Stimulated activated CD4-positive, alpha-beta T cell treated with anti-CD3 and anti-CD28 coated beads, Interleukin-2, amount 100 ng/mL, for 4 hours (primary cell): ENCODE measurements around the gene RAB30.
"Not testable (repeated sequence)": the region's sequence is repeated elsewhere in the genome, so short reads cannot be mapped to it uniquely, and the experiment has no call there.

Source experiments
- DNase-seq: peaks from one replicate; pipeline ENCODE4 v3.0.0-alpha.2; 2020; ENCODE audit warnings: low read depth

Gene RAB30

DNA sequence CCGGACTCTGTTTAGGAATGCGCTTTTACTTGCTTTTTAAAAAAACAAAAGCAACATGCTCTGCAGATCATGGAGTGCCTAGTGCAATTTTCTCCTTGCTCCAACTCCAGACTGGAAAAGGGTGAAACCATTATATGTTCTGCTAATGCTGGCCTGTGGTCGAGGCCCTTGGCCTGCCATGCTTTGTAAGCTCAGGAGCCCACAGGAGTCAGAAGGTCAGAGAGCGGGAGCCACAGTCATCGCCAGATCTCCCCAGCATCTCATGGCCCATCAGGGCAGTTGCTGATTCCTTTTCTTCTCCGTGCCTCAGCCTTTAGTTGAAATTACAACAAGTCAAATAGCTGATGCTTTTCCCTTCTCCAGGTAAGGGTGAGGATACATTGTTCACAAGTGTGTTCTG, 89.8 kb downstream of the RAB30 start:
- DNase-seq: no peak

DNA sequence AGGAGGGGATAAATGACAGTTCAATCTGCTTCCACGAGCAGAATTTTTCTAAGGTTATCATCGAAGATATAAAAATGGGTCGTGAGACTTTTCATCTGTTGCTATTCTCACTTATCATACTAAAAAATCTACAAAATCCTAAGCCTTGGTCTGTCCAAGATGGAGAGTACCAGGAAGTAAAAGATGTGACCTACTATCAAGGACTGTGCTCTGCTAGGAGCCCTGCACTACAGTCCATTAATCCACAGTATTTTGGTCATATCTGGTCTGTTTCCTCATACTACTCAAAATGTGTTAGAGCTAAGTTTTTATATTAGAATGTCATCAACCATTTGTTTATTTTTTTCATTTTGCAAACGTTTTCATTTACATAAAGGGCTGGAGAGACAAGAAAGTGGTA, 90.8 kb downstream of the RAB30 start:
- DNase-seq: no peak

DNA sequence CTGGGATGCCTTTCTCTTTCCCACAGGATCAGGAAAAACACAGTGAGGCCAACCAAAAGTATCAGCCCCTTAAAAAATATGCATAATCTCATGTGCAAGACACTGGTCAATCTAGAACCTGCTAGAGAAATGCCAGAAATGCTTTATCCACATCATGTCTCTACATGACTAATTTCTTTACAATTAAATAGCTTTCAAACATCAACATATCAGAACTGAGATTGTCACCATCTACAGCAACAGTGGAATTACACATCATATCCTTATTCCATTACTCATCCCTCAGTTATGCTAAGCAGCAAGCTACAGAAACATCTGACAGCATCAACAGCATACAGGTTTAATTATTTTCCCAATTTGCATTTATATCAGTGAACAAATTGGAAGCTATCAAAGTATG, 91.4 kb downstream of the RAB30 start:
- no peak for DNase-seq

DNA sequence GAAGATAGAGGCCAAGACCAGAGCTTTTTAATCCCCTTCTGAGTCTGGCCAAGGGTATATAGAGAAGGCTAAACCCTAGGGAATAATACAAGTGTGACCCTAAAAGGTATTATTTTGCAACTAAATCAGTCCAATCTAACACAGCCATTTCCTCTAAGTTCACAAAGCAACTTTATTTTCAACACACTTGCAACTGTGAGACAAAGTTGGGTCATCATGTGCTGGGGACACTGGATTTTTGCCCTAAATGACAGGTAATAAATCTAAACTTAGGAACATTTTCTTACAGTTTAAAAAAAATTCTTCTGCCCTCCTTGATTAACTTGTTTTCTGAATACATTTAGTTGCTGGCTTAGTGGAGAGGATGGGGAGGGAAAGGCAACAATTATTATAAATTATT, 91.9 kb downstream of the RAB30 start:
- no peak for DNase-seq

DNA sequence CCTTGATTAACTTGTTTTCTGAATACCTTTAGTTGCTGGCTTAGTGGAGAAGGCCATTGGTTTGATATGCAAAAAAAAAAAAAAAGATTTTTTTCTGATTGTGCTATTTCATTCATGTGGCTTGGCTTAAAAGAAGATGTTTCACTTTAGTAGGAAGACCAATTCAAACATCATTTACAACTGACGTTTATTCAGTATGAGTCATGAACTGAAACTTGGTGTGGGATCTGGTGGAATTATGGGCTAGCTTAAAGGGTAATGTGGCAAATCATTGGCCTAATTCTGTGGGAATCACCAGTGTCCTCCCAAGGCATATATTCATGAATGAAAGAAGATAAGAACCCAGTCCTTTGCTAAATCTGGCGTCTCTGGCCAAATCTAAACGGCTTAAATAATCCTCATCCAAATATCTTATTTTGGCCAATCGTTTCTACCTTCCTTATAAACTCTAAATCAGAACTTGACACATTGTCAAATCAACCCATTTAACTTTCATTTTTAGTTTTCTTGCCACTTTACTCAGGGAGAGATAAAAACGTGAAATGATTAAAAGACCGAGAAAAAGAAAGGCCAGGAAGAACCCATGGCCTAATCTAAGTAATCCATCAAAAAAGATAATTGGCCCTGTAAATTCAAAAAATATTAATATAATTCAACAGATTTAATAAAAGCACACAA, 93.1 kb downstream of the RAB30 start:
- no peak for DNase-seq

DNA sequence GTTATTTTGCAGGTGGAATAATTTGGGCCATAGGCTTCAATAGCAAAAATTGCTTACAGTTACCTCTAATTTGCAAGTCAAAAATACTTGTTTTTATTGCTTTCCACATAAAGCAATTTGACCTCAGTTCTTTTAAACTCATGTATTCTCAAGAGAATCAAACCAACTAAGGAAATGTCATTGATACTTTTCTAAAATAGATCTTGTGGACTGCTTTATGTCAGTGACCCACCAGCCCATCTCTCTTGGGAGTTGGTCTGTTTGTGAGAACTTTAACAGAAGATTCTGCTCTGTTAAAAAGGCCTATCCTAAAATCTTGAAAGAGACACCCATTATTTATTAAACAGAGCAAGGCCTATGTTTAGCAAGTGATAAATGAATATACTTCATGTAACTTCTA, 94.9 kb downstream of the RAB30 start:
- DNase-seq: no peak

DNA sequence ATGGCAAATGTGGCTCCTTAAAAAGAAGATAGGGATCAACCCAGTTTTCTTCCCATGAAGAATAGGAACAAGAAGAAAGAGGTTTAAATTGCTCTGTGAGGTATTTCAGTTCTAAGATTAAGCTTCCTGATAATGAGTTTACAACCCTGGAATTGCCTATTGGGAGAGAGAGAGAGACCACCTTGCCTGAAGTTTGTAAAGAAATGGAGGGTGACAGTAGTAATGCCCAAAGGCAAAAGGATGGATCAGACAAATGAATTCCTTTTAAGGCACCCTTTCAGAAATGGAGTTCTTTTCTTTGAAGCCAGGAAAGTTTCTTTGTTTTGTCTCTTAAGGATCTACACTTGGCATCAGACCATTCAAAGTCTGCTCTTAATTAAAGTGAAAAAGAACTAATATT, 95.8 kb downstream of the RAB30 start:
- no peak for DNase-seq

DNA sequence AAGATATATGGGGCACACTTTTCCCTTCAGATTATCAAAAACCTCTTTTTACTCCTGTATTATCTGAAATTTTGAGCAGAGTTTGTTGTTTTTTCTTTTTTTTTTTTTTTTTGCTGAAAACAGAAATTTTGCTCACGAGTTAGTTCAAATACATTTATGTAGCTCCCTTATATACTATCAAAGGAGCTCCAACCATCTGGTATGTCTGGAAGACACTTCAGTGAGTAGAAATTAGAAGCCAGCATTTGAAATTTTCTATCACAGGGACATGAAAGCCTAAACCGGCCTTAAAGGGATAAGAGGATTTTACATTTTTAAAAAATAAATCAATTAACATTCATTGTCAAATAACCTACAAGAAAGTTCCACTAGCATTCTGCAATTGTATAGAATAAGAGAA, 96.8 kb downstream of the RAB30 start:
- DNase-seq: no peak

DNA sequence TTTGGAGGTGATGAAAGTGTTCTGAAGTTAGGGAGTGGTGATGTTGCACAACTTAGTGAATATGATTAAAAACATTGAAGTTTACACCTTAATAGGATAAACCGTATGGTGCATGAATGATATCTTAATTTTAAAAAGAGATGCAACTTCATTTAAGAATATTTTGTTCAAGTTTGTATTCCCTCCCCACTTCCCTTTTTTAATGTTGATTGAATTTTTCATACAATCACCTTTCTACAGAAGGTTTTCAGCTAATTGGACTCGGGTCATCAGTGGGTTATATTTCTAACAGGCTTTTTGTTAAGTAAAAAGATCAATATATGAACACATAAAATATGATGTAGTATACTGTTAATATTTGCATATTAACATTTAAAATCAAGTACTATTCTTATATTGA, 97.6 kb downstream of the RAB30 start:
- no peak for DNase-seq

DNA sequence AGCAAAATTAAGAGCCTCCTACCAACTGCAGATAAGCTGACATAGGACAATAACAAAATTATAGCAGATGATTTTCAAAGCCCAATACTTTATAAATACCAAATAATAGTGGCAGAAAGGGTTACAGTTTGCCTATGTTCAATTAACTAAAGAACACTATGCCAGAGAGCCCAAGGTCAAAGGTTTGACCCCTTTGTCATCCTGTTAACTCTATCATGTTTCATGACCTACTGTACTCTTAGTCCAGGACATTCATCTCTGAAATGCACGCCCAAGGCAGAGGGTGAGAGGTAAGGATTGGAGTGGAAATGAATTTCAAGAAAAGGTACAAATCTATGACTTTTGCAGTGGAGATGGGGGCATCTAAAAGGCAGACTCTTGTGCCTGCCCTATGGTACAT, 99.6 kb downstream of the RAB30 start:
- no peak for DNase-seq

DNA sequence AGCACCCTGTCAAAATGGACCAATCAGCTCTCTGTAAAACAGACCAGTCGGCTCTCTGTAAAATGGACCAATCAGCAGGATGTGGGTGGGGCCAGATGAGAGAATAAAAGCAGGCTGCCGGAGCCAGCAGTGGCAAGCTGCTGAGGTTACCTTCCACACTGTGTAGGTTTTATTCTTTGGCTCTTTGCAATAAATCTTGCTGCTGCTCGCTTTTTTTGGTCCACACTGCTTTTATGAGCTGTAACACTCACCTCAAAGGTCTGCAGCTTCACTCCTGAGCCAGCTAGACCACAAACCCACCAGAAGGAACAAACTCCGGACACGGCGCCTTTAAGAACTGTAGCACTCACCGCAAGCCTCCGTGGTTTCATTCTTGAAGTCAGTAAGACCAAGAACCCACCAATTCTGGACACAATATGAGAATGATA, 100.2 kb downstream of the RAB30 start:
- not testable (repeated sequence) for DNase-seq

DNA sequence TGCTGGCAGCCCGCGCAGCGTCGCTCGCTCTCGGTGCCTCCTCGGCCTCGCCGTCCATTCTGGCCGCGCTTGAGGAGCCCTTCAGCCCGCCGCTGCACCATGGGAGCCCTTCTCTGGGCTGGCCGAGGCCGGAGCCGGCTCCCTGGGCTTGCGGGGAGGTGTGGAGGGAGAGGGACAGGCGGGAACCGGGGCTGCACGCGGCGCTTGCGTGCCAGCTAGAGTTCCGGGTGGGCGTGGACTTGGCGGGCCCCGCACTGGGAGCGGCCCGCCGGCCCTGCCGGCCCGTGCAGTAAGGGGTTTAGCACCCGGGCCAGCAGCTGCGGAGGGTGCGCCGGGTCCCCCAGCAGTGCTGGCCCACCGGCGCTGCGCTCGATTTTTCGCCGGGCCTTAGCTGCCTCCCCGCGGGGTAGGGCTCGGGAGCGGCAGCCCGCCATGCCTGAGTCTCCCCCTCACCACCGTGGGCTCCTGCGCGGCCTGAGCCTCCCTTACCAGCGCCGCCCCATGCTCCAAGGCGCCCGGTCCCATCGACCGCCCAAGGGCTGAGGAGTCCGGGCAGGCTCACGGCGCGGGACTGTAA, 101.1 kb downstream of the RAB30 start:
- not testable (repeated sequence) for DNase-seq

DNA sequence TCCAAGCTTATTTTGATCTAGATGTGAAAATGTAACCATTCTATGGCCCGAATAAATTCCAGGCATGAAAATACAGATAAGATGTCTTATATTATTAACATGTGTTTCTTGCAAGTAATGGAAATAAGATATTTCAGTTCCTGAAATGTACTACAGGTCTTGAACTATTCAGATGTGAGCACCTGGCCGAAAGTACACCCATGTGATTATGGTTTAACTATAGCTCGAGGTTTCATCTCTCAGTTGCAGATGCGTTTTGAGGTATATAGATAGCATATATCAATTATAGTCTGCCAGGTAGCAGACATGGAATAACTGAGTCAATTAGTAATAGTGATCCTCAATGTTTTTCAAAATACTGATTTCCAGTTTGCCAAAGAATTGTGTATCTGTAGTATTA, 101.9 kb downstream of the RAB30 start:
- DNase-seq: no peak

DNA sequence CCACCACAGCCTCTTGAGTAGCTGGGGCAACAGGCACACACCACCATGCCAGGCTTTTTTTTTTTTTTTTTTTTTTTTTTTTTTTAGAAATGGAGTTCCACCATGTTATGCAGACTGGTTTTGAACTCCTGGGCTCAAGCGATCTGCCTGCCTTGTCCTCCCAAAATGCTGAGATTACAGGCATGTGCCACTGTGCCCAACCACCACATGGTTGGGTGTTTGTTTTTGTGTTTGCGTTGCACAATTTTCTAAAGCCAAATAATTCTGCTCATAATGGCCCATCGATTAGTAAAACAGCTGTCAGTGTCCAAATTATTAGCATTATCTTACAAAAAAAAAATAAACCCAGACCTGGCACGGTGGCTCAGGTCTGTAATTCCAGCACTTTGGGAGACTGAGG, 104.3 kb downstream of the RAB30 start:
- no peak for DNase-seq

DNA sequence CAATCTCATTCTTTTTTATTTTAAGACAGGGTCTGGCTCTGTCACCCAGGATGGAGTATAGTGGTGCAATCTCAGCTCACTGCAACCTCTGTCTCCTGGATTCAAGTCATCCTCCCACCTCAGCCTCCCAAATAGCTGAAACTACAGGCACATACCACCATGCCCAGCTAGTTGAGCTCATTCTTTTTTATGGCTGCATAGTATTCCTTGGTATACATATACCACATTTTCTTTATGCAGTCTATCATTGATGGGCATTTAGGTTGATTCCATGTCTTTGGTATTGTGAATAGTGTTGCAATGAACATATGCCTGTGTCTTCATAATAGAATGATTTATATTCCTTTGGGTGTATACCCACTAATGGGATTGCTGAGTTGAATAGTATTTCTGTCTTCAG, 109.7 kb downstream of the RAB30 start:
- not testable (repeated sequence) for DNase-seq

DNA sequence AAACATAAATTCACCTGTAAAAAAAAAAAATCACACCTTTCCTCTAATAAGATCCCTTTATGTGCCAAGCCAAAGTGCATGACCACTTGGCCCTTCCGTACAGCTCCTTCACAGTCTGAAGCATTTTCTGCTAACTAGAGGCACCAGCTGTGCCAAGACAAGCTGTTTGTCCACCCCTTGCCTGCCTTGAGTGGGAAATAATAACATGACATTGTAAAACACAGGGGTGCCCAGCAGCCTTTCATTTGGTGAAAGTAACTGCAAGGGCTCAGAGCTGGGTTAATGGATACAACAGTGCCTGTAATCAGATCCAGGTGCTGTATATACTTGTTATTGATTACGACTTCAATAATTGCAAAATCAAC, 110.9 kb downstream of the RAB30 start:
- DNase-seq: no peak

DNA sequence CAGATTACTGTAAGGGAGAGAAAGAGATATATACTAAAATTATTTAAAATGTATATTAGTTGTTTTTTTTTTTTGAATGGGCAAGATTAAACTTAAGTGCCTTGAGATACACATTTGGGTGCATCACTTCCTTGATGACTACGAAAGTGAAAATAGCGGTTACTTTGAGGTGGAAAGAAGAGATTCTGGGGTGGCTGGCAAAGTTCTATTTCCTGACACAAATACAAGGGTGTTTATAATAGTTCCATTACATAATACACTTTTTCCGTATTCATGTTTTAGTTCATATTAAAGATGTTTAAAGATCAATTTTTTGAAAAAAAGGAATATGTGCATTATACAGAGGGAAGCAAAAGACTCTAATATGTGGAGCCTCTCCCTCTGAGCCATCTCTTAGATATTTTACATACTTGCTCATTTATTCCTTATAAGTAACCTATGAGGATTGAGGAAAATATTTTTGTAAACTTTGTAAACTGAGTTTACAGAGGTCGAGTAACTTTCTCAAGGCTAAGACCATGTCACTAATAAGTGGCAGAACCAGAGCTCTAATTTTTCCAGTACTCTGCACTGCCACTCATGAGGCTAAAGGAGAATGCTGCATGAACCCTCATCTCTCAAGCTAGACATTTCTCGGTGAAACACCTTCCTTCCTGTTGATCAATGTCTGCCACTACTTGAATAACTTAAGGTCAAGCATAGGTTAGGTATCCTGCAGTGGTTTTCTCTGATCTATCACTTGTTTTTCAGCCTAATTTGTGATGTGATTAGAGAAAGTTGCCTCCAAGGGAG, 111.5 kb downstream of the RAB30 start:
- peak; percentile 33 for DNase-seq

DNA sequence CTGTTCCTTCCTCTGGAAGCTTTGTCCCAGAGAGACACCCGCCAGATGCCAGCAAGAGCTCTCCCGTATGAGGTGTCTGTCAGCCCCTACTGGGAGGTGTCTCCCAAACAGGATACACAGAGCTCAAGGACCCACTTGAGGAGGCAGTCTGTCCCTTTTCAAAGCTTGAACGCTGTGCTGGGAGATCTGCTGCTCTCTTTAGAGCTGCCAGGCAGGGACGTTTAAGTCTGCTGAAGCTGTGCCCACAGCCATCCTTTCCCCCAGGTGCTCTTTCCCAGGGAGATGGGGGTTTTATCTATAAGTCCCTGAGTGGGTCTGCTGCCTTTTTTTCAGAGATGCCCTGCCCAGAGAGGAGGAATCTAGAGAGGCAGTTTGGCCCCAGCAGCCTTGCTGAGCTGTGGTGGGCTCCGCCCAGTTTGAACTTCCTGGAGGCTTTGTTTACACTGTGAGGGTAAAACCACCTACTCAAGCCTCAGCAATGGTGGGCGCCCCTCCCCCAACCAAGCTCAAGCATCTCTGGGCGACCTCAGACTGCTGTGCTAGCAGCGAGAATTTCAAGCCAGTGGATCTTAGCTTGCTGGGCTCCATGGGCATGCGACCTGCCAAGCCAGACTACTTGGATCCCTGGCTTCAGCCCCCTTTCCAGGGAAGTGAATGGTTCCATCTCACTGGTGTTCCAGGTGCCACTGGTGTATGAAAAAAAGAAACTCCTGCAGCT, 115.8 kb downstream of the RAB30 start:
- peak; percentile 25 for DNase-seq

DNA sequence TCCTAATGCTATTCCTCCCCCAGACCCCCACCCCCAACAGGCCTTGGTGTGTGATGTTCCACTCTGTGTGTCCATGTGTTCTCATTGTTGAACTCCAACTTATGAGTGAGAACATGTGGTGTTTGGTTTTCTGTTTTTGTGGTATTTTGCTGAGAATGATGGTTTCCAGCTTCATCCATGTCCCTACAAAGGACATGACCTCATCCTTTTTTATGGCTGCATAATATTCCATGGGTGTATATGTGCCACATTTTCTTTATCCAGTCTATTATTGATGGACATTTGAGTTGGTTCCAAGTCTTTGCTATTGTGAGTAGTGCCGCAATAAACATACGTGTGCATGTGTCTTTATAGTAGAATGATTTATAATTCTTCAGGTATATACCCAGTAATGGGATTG, 121.2 kb downstream of the RAB30 start:
- not testable (repeated sequence) for DNase-seq

DNA sequence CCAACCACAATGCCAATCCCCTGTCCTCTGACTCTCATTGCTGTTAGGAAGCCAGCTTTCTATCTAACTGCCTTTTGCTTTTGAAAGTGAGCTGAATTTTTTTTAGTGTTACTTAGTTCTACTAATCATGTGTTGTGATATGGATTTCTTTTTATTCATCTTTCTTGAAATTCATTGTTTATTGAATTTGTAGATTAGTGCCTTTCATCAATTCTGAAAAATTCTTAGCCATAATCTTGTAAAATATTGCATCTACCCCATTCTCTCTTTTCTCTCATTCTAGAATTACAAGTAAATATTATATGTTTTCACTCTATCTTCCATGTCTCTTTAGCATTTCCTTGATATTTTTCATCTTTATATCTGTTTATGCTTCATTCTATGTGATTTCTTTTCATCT, 122.3 kb downstream of the RAB30 start:
- DNase-seq: no peak

DNA sequence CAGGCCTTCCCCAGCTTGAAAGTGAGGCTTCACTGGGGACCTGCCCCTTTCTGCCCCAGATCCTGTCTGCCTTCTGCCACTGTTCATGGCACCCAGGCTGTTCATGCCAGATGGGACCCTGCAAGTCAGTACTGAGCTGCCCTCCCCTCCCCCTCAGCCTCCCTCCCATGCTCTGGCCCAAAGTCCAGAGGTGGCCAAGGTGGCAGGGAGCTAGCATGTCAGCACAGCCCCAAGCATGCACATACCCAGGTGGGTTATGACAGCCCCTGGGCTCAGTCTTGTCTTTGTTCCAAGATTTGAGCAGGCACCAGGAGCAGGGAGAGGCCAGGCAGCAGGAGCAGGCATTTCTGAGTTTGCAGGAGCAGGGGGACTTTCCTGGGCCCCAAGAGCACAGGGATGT, 126.0 kb downstream of the RAB30 start:
- DNase-seq: no peak

DNA sequence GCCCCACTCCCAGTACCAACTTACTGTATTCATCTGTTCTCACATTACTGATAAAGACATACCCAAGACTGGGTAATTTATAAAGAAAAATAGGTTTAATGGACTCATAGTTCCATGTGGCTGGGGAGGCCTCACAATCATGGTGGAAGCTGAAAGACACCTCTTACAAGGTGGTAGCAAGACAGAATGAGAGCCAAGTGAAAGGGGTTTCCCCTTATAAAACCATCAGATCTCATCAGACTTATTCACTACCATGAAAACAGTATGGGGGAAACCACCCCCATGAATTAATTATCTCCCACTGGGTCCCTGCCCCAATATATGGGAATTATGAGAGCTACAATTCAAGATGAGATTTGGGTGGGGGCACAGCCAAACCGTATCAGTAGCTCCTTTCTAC, 126.7 kb downstream of the RAB30 start:
- not testable (repeated sequence) for DNase-seq

DNA sequence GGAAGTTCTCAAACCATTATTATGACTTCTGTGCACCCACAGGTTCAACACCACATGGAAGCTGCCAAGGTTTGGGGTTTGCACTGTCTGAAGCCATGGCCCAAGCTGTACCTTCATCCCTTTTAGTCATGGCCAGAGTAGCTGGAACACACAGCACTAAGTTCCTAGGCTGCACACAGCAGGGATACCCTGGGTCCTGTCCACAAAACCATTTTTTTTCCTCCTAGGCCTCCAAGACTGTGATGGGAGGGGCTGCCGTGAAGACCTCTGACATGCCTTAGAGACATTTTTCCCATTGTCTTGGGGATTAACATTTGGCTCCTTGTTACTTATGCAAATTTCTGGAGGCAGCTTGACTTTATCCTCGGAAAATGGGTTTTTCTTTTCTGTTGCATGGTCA, 127.5 kb downstream of the RAB30 start:
- DNase-seq: no peak
